Endodermal cell (in vitro differentiated cells): Measurements from ENCODE around the gene GRIN2A. TPM values are rescaled to one million over a fixed set of nuclear protein-coding genes. Genes with fewer than 3 reads are reported as not detected.
A peak's percentile ranks its signal among the peaks of the same experiment; 100 is the strongest.

Experiments used
- DNase-seq: peaks from one replicate; pipeline ENCODE4 v3.0.0-alpha.2; 2017
- H3K27ac ChIP-seq: 2 replicates; pipeline ENCODE4 v1.5.1; 2013; ENCODE audit warnings: mild to moderate bottlenecking, low read depth, low read length, moderate library complexity
- H3K27me3 ChIP-seq: 2 replicates; pipeline ENCODE4 v1.6.1; 2013; ENCODE audit warnings: mild to moderate bottlenecking, low read length, moderate library complexity; ENCODE audit not compliant: insufficient read depth, control insufficient read depth, poor library complexity, severe bottlenecking
- H3K36me3 ChIP-seq: 2 replicates; pipeline ENCODE4 v1.7.0; 2013; ENCODE audit warnings: mild to moderate bottlenecking, low read length, moderate library complexity; ENCODE audit not compliant: control insufficient read depth, insufficient read depth
- H3K4me1 ChIP-seq: one replicate; pipeline ENCODE4 v1.7.0; 2013; ENCODE audit warnings: low read length; ENCODE audit not compliant: control insufficient read depth, insufficient read depth
- H3K4me3 ChIP-seq: 2 replicates; pipeline ENCODE4 v1.5.1; 2013; ENCODE audit warnings: mild to moderate bottlenecking, low read length, moderate library complexity
- H3K9ac ChIP-seq: 2 replicates; pipeline ENCODE4 v1.6.1; 2013; ENCODE audit warnings: mild to moderate bottlenecking, low read length, moderate library complexity; ENCODE audit not compliant: poor library complexity, severe bottlenecking; ENCODE audit errors: extremely low read depth
- H3K9me3 ChIP-seq: 2 replicates; pipeline ENCODE4 v1.6.1; 2013; ENCODE audit warnings: mild to moderate bottlenecking, low read length, moderate library complexity; ENCODE audit not compliant: control insufficient read depth
- H3K27ac Mint-ChIP-seq: 2 replicates; pipeline ENCODE4 v1.8.0; 2020; ENCODE audit warnings: mixed read lengths
- H3K27me3 Mint-ChIP-seq: 2 replicates; pipeline ENCODE4 v1.8.0; 2021; ENCODE audit warnings: mild to moderate bottlenecking, mixed read lengths; ENCODE audit not compliant: insufficient read depth
- H3K36me3 Mint-ChIP-seq: 2 replicates; pipeline ENCODE4 v1.8.0; 2020; ENCODE audit warnings: low read depth, mixed read lengths
- H3K4me1 Mint-ChIP-seq: 2 replicates; pipeline ENCODE4 v1.8.0; 2020; ENCODE audit warnings: mixed read lengths
- H3K4me3 Mint-ChIP-seq: 2 replicates; pipeline ENCODE4 v1.8.0; 2020; ENCODE audit warnings: mild to moderate bottlenecking, moderate library complexity, mixed read lengths
- H3K9me3 Mint-ChIP-seq: 2 replicates; pipeline ENCODE4 v1.8.0; 2020; ENCODE audit warnings: mild to moderate bottlenecking, mixed read lengths
- WGBS, 2 experiments: methylation state at CpG; one replicate each; pipeline versions ENCODE4 v1.1.5 to v1.1.7; 2013; ENCODE audit warnings: missing lambda C conversion rate in 2 of 2, mixed read lengths in 1 of 2; ENCODE audit not compliant: insufficient coverage in 1 of 2, insufficient read length in 1 of 2; 5-methylcytosine and 5-hydroxymethylcytosine counted together
- total RNA-seq, 2 donors: library from RNA; stranded (reverse); fragmentation: NEBNext Ultra II Directional in 1 of 2; extraction: Animal tissue kit (Norgen Biotek cat#: 25700) in 1 of 2; gene quantifications; 2 replicates in 1 of 2; 3 replicates in 1 of 2; pipeline ENCODE4 v1.2.1, GENCODE V29; 2021
- TF ChIP-seq, protein P1 (sequence below): fragments of 200-600 bp; sonication (generic); conservative IDR thresholded peaks from 2 replicates; pipeline ENCODE4 v1.5.0; 2021; ENCODE audit warnings: antibody characterized with exemption, mild to moderate bottlenecking

The GRIN2A gene
- total RNA-seq, 2 donors from 2014 or later = 1.2 TPM

DNA sequence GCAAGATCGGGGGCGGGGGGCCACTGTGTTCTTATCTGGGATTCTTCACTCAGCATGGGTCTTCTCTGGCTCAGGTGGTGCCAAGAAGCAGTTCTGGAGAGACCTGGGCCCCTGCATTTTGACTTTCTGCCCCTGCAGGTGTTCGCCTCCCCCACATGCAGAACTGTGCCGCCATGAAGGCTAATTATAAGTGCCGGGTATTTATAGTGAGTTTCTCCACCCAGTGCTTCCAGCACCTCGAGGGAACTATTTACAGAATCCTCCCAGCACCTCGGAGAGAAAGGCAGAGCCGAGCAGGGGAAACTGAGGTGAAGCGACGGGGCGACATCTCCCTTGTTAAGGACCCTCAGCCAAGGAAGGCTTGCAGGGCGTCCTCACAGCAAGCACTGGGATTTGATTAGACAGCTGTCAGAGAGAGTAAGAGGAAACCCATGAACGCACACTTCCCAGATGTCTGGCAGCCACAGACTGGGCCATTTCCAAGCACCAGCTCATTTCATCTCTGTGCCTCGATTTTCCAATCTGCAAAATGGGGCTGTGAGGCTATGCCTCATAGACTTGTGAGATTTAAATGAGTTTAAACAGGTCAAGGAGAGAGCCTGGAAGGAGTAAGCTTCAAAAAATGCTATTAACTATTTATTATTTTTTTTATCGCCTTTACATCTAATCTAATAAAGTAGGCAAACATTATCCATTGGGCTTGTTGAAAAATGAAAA is 36.4 kb upstream of the GRIN2A start:
- Histone ChIP-seq H3K27ac (no peak overlapping the region), H3K9me3 (no peaks in the 10 kb centered on the region), H3K4me3 (no peak overlapping the region), H3K27me3 (no peaks in the 10 kb centered on the region), H3K4me1 (peaks cover 5% of the 10 kb centered on the region), H3K9ac (no peak overlapping the region), H3K36me3 (no peaks in the 10 kb centered on the region)
- Mint-ChIP-seq H3K9me3 (no peaks in the 10 kb centered on the region), H3K4me3 (no peak overlapping the region), H3K4me1 (peaks cover 10% of the 10 kb centered on the region), H3K36me3 (no peaks in the 10 kb centered on the region), H3K27ac (no peak overlapping the region), H3K27me3 (peaks cover 4% of the 10 kb centered on the region)
- TF ChIP-seq, protein P1, sequence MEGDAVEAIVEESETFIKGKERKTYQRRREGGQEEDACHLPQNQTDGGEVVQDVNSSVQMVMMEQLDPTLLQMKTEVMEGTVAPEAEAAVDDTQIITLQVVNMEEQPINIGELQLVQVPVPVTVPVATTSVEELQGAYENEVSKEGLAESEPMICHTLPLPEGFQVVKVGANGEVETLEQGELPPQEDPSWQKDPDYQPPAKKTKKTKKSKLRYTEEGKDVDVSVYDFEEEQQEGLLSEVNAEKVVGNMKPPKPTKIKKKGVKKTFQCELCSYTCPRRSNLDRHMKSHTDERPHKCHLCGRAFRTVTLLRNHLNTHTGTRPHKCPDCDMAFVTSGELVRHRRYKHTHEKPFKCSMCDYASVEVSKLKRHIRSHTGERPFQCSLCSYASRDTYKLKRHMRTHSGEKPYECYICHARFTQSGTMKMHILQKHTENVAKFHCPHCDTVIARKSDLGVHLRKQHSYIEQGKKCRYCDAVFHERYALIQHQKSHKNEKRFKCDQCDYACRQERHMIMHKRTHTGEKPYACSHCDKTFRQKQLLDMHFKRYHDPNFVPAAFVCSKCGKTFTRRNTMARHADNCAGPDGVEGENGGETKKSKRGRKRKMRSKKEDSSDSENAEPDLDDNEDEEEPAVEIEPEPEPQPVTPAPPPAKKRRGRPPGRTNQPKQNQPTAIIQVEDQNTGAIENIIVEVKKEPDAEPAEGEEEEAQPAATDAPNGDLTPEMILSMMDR = no peak
- DNase-seq = peak; percentile 64
- WGBS, 2 experiments = 89 to 98% methylated on average over 8 to 14 of the region's 15 CpGs

GRCh38 chr16:10213748-10214147 is 31.5 kb upstream of the GRIN2A start:
- H3K27me3 ChIP-seq = no peaks in the 10 kb centered on the region
- TF ChIP-seq, protein P1 = no peak
- no peak overlapping the region for H3K4me3 ChIP-seq
- H3K9me3 ChIP-seq = no peaks in the 10 kb centered on the region
- Mint-ChIP-seq H3K27me3 (peaks cover 4% of the 10 kb centered on the region), H3K27ac (no peak overlapping the region), H3K9me3 (no peaks in the 10 kb centered on the region), H3K36me3 (no peaks in the 10 kb centered on the region), H3K4me3 (no peak overlapping the region), H3K4me1 (peaks cover 10% of the 10 kb centered on the region)
- DNase-seq = no peak
- 88 to 96% methylated on average over 4 of the region's 4 CpGs for WGBS, 2 experiments
- no peak overlapping the region for H3K9ac ChIP-seq
- H3K36me3 ChIP-seq = no peaks in the 10 kb centered on the region
- no peak overlapping the region for H3K27ac ChIP-seq
- H3K4me1 ChIP-seq = peaks cover 4% of the 10 kb centered on the region

DNA sequence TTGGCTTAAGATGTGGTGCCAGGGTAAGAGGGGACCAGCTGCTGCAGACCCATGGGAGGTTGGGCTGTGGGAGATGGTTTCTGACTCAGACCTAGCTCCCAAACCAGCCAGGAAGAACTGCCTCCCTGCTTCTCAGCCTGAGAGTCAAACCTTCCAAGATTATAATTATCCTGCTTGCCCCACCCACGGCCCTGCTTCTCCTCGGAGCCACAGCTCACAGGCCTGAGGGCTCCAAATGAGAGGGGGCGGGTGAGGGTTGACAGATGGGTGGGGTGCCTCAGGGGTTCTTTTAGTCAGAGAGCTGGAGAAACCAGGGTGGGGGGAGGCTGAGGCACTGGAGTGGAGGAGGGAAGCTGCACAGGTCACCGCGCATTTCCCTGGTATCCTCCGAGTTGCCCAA is 28.7 kb upstream of the GRIN2A start:
- no peaks in the 10 kb centered on the region for H3K4me1 Mint-ChIP-seq
- Histone ChIP-seq H3K9me3 (peaks cover 12% of the 10 kb centered on the region), H3K4me3 (no peak overlapping the region), H3K4me1 (no peaks in the 10 kb centered on the region), H3K9ac (no peak overlapping the region), H3K27me3 (no peaks in the 10 kb centered on the region), H3K36me3 (no peaks in the 10 kb centered on the region), H3K27ac (no peak overlapping the region)
- no peak overlapping the region for H3K4me3 Mint-ChIP-seq
- H3K36me3 Mint-ChIP-seq = no peaks in the 10 kb centered on the region
- TF ChIP-seq, protein P1 = no peak
- WGBS, 2 experiments = 66% methylated on average over 6 of the region's 6 CpGs; no CpG with 5 or more reads in 1 of the 2 experiments
- DNase-seq = no peak
- H3K27ac Mint-ChIP-seq = no peak overlapping the region
- H3K27me3 Mint-ChIP-seq = peaks cover under 1% of the 10 kb centered on the region
- peaks cover 14% of the 10 kb centered on the region for H3K9me3 Mint-ChIP-seq
